T-helper 2 cell treated with Interferon-gamma antibody and Interleukin-4, amounts not matched to agents 100 ng/mL and 5 ng/mL, for 36 hours (primary cell): ENCODE data around the gene ITGAE. TPM values are rescaled to one million over a fixed set of nuclear protein-coding genes. Genes with fewer than 3 reads are reported as not detected.

Source experiments
- intact Hi-C: fragments of 100-400 bp; cut with micrococcal nuclease; formaldehyde crosslinking; loops from one replicate; pipeline ENCODE4 v1.15.1; 2023
- total RNA-seq: library from RNA; stranded (reverse); gene quantifications from 2 replicates; pipeline ENCODE4 v1.2.3, GENCODE V29; 2022

ITGAE gene
- total RNA-seq, 1 donor from 2014 or later, result 34.5 TPM

- intact Hi-C loops, result no loop called here
Measured at GRCh38 chr17:3678821-3679530, 122.0 kb downstream of the ITGAE start.

DNA sequence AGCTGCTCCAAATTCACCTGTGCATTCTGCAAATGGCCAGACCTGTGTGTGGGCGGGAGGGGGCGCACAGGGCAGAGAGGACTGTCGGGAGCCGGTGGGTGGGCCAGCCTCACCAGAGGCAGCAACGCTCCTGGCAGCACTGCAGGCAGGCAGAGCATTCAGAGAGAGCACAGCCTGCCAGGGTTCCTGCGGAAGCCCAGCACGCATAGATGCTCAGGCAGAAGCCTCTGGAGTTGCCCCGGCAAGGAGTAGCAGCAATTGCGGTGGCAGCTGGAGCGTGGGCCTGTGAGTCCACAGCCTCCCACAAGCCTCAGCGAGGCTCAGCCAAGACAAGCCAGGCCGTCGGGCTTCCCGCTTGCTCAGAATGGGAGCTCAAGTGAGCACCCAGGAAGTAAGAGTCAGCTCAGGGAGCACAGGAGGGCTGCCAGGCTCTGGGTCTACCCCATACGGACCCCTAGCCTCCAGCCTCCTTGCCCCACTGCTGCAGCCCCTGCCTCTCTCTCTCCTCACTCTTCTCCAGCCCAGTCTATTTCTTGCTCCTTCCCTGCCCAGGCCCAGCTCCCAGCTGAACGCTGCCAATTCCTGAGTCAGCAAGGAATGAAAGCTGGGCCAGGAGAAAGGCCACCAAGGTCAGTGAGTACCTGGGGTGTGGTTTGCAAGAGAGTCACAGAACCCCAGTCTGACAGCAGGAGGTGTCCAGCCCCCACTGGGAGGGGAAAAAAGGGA, 122.7 kb downstream of the ITGAE start:
- intact Hi-C loops, result no loop called here

- intact Hi-C loops, result no loop called here
Measured at GRCh38 chr17:3675886-3676285, 125.1 kb downstream of the ITGAE start.

- intact Hi-C loops, result no loop called here
Measured at GRCh38 chr17:3672571-3672970, 128.4 kb downstream of the ITGAE start.

- intact Hi-C loops, result loop anchor here (5.0 kb wide), 2 partner anchors 43 to 223 kb away; partner anchors contain the start of gene CAMKK1
Measured at GRCh38 chr17:3669548-3669947, 131.4 kb downstream of the ITGAE start.

GRCh38 chr17:3669085-3669347, 132.0 kb downstream of the ITGAE start:
- intact Hi-C loops, result loop anchor here (5.0 kb wide), 2 partner anchors 43 to 223 kb away; partner anchors contain the start of gene CAMKK1

DNA sequence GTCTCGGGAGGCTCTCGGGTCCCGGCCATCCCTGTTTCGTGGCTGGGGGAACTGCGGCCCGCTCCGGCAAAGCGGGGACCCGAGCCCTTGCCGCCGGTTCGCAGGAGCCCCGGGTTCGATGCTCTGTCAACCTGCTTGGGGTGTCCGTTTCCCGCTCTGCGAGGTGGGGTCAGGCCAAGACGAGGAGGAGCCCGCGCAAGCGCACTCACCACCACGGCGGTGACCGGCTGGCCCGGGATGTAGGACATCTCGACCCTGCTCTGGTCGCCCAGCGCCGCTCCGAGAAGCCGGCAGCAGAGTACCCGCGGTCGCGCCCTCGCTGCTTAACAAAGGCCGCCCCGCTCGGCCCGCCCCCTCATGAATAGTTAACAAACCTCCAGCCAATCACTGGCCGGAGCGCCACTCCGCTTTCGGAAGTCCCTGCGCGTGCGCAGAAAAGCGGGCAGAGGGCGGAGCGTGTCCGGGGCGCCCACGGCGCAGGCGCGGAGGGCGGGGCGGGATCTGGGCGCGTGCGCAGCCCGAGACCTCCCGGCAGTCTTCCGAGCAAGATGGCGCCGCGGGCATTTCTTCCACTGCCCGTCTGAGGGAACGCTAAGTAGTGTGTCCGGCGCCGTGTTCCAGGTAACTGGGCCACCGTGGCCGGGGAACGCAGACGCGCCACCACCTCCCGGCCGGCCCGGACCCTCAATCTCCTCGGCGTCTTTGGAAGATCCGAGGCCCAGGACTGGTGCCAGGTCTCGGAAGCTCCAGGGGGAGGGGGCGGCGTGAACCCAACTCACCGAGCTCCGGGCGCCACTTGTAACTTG, 132.5 kb downstream of the ITGAE start, which contains the start of the genes EMC6 and TAX1BP3:
TSS of gene EMC6 (plus strand) at position 534 of the 806 bp plus-strand sequence. CDS start 335 bp downstream, outside the sequence.
TSS of gene TAX1BP3 (minus strand) at position 300 of the 806 bp plus-strand sequence. CDS start at position 248, 52 bp downstream.
- intact Hi-C loops, result loop anchor here (1.0 to 5.0 kb wide), 4 partner anchors 32 to 224 kb away; partner anchors contain the start of genes CAMKK1, CTNS, HASPIN and SHPK

GRCh38 chr17:3667366-3668278, 133.4 kb downstream of the ITGAE start:
- intact Hi-C loops, result loop anchor here (1.0 to 5.0 kb wide), 4 partner anchors 31 to 225 kb away; partner anchors contain the start of genes CAMKK1, CTNS, HASPIN and SHPK

GRCh38 chr17:3666516-3666915, 134.5 kb downstream of the ITGAE start:
- intact Hi-C loops, result loop anchor here (5.0 kb wide), 2 partner anchors 46 to 226 kb away; partner anchors contain the start of gene CAMKK1

DNA sequence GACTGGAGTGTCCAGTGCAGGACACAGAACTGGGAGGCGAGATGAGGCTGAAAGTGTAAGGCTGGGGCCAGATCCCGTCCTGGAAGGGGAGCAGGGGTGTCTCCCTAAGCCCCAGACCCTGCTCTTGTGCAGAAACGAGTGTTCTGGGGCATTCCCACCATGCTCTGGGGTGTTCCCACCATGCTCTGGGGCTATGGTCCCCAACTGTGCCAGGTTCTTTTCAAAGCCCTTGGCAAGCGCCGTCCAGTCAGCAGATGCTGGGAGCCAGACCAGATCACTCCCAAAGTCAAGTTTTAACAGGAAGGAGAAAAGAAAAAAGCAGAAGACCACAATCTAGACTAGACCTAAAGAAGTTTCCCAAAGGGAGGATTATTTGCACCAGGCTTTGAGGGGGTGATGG, 135.2 kb downstream of the ITGAE start:
- intact Hi-C loops, result loop anchor here (5.0 kb wide), 2 partner anchors 46 to 226 kb away; partner anchors contain the start of gene CAMKK1

Other genes starting within 250 kb of the ITGAE start
- 0.27 and 0.41 TPM in 2 replicates for gene TRPV3, start 243.4 kb downstream of the ITGAE start, total RNA-seq
- gene TRPV1, start 191.8 kb downstream of the ITGAE start, total RNA-seq, result 5.8 and 6.3 TPM in 2 replicates
- gene SHPK, start 164.9 kb downstream of the ITGAE start, total RNA-seq, result 12.6 and 13.3 TPM in 2 replicates
- gene CTNS, start 164.4 kb downstream of the ITGAE start, total RNA-seq, result 24.4 and 26.9 TPM in 2 replicates
- 29.4 and 30.3 TPM in 2 replicates for gene TAX1BP3, start 132.6 kb downstream of the ITGAE start, total RNA-seq
- gene EMC6, start 132.4 kb downstream of the ITGAE start, total RNA-seq, result 44.3 and 45.3 TPM in 2 replicates
- 71.5 and 73.1 TPM in 2 replicates for gene P2RX5, start 105.0 kb downstream of the ITGAE start, total RNA-seq
- 25.9 and 26.9 TPM in 2 replicates for gene HASPIN, start 77.3 kb downstream of the ITGAE start, total RNA-seq
- gene NCBP3, start 45.1 kb upstream of the ITGAE start, total RNA-seq, result 43.4 and 45.6 TPM in 2 replicates
- 3.6 and 3.7 TPM in 2 replicates for gene CAMKK1, start 91.9 kb upstream of the ITGAE start, total RNA-seq
- 2.0 and 2.5 TPM in 2 replicates for gene P2RX1, start 115.3 kb upstream of the ITGAE start, total RNA-seq
- 306 and 313 TPM in 2 replicates for gene ATP2A3, start 163.2 kb upstream of the ITGAE start, total RNA-seq